Endothelial cell of umbilical vein (primary cell): ENCODE data around the gene ZNF519. TPM values are rescaled to one million over a fixed set of nuclear protein-coding genes. Genes with fewer than 3 reads are reported as not detected.

ENCODE experiments used
- BruUV-seq: library from RNA; stranded (reverse); fragments of 400-500 nt; replicated peaks from 2 replicates; lab custom pipeline; 2021; lab: Mats Ljungman, UMichigan
- CTCF ChIA-PET: fragments of 300-600, 350-600 bp; sonication (Branson Sonifier 250); formaldehyde crosslinking; loops from one replicate; lab custom pipeline; 2021; ENCODE audit warnings: antibody characterized with exemption, inconsistent platforms; lab: Charles Lee
- POLR2A ChIA-PET: fragments of 300-600, 350-600 bp; sonication (Branson Sonifier 250); formaldehyde crosslinking; loops from one replicate; lab custom pipeline; 2021; ENCODE audit warnings: antibody characterized with exemption, inconsistent platforms; lab: Charles Lee
- DNase-seq: peaks from one replicate; pipeline ENCODE4 v3.0.0-alpha.2; 2011; ENCODE audit warnings: low read depth, low spot score
- FAIRE-seq: peaks from 2 replicates; lab custom pipeline; 2011; peaks lifted over from hg19 to GRCh38; lab: Jason Lieb, UNC
- H2AFZ ChIP-seq: 2 replicates; pipeline ENCODE4 v1.6.0; 2012; ENCODE audit warnings: low read depth, low read length, control low read depth, inconsistent platforms
- H3K27ac ChIP-seq: 2 replicates; pipeline ENCODE4 v1.5.1; 2011; ENCODE audit warnings: low read depth, mild to moderate bottlenecking, control low read depth, low read length, moderate library complexity; ENCODE audit not compliant: insufficient read depth
- H3K27me3 ChIP-seq, 2 experiments: 2 replicates each; pipeline versions ENCODE4 v1.6.0 to v1.6.1; 2011; ENCODE audit warnings: low read length in 2 of 2, mixed read lengths in 1 of 2; ENCODE audit not compliant: control insufficient read depth in 2 of 2, insufficient read depth in 2 of 2
- H3K36me3 ChIP-seq, 2 experiments: 2 replicates in 1 of 2; 3 replicates in 1 of 2; pipeline ENCODE4 v1.5.1; 2011; ENCODE audit warnings: low read length in 2 of 2, mild to moderate bottlenecking in 1 of 2, moderate library complexity in 1 of 2; ENCODE audit not compliant: control insufficient read depth in 2 of 2, insufficient read depth in 2 of 2; ENCODE audit errors: extremely low read depth in 1 of 2
- H3K4me1 ChIP-seq: 3 replicates; pipeline ENCODE4 v1.5.1; 2011; ENCODE audit warnings: mild to moderate bottlenecking, low read length; ENCODE audit not compliant: control insufficient read depth, insufficient read depth; ENCODE audit errors: extremely low read depth
- H3K4me2 ChIP-seq: 2 replicates; pipeline ENCODE4 v1.6.1; 2011; ENCODE audit warnings: low read length, control low read depth, mixed read lengths; ENCODE audit not compliant: insufficient read depth
- H3K4me3 ChIP-seq, 3 experiments: fragments of 200-600 bp in 1 of 3; sonication (generic), shearing (Covaris generic) in 1 of 3; replicated peaks in 1 of 3; 2 replicates each; pipeline ENCODE4 v1.5.1; 2011 to 2016; ENCODE audit warnings: control low read depth in 3 of 3, low read length in 3 of 3, mild to moderate bottlenecking in 2 of 3, inconsistent platforms in 1 of 3, low read depth in 1 of 3, moderate library complexity in 1 of 3; ENCODE audit not compliant: insufficient read depth in 1 of 3
- H3K79me2 ChIP-seq: 2 replicates; pipeline ENCODE4 v1.6.0; 2012; ENCODE audit warnings: low read length, inconsistent platforms; ENCODE audit not compliant: control insufficient read depth, insufficient read depth
- H3K9ac ChIP-seq: replicated peaks from 2 replicates; pipeline ENCODE3; 2011; ENCODE audit warnings: low read length, control low read depth; ENCODE audit not compliant: insufficient read depth; ENCODE audit errors: extremely low read depth
- H3K9me1 ChIP-seq: replicated peaks from 3 replicates; pipeline ENCODE4 v1.6.0; 2011; ENCODE audit warnings: mild to moderate bottlenecking, low read length; ENCODE audit not compliant: control insufficient read depth, insufficient read depth; ENCODE audit errors: extremely low read depth
- H3K9me3 ChIP-seq: replicated peaks from 2 replicates; pipeline ENCODE4 v1.5.1; 2012; ENCODE audit warnings: low read length, inconsistent platforms; ENCODE audit not compliant: control insufficient read depth, insufficient read depth
- H4K20me1 ChIP-seq: replicated peaks from 2 replicates; pipeline ENCODE3; 2011; ENCODE audit warnings: mild to moderate bottlenecking, low read length; ENCODE audit not compliant: control insufficient read depth, insufficient read depth; ENCODE audit errors: extremely low read depth
- EZH2 ChIP-seq: IDR thresholded peaks from 2 replicates; pipeline ENCODE4 v1.6.1; 2012; ENCODE audit warnings: borderline replicate concordance, low read depth, mild to moderate bottlenecking, moderate library complexity, low read length, inconsistent platforms; ENCODE audit not compliant: severe bottlenecking
- FOS ChIP-seq: IDR thresholded peaks from 2 replicates; pipeline ENCODE4 v1.6.1; 2011; ENCODE audit warnings: mild to moderate bottlenecking, low read length, moderate library complexity, borderline replicate concordance; ENCODE audit not compliant: insufficient read depth
- GATA2 ChIP-seq: IDR thresholded peaks from 2 replicates; pipeline ENCODE4 v1.7.0; 2011; ENCODE audit warnings: low read depth, mild to moderate bottlenecking, moderate library complexity, mixed read lengths, low read length; ENCODE audit not compliant: insufficient read length, insufficient read depth
- JUN ChIP-seq: IDR thresholded peaks from 2 replicates; pipeline ENCODE4 v1.6.1; 2011; ENCODE audit warnings: borderline replicate concordance, low read depth; ENCODE audit not compliant: insufficient read length, insufficient read depth
- MYC ChIP-seq: IDR thresholded peaks from one replicate; pipeline ENCODE4 v1.6.1; 2011; ENCODE audit warnings: mild to moderate bottlenecking, low read depth, low read length
- POLR2A ChIP-seq: IDR thresholded peaks from 2 replicates; pipeline ENCODE4 v1.6.1; 2012; ENCODE audit warnings: low read depth, mild to moderate bottlenecking, control low read depth, low read length
- dilution Hi-C: fragments of 300-500 bp; cut with MboI; formaldehyde crosslinking; loops from one replicate; pipeline ENCODE4 v1.15.0; 2019; ENCODE audit warnings: low sequenced_read_pairs; ENCODE audit not compliant: extremely low pct_ligation_motif_present
- intact Hi-C: fragments of 100-400 bp; cut with micrococcal nuclease; formaldehyde crosslinking; loops from one replicate; pipeline ENCODE4 v1.10.0; 2022
- polyA plus RNA-seq, 4 experiments: library from polyadenylated mRNA; depleted of rRNA in 3 of 4; stranded (reverse) in 3 of 4; unstranded in 1 of 4; fragments of >200 nt; gene quantifications; 2 replicates each; pipeline versions ENCODE4 v1.2.1 to v1.2.3, GENCODE V29; 2011 to 2012; ENCODE audit warnings: missing spikeins in 1 of 4
- total RNA-seq: library from RNA; stranded (reverse); gene quantifications from 2 replicates; pipeline ENCODE4 v1.2.3, GENCODE V29; 2021
- TF ChIP-seq, protein P1 (sequence below), 2 donors: IDR thresholded peaks; 1 replicate in 1 of 2; 2 replicates in 1 of 2; pipeline ENCODE4 v1.5.1; 2011; ENCODE audit warnings: low read length in 2 of 2, mild to moderate bottlenecking in 2 of 2, moderate library complexity in 2 of 2, control low read depth in 1 of 2, inconsistent platforms in 1 of 2, low read depth in 1 of 2; ENCODE audit not compliant: insufficient read depth in 1 of 2; ENCODE audit errors: extremely low read depth in 1 of 2
- TF ChIP-seq, protein P2 (sequence below): IDR thresholded peaks from 2 replicates; pipeline ENCODE4 v1.6.1; 2011; ENCODE audit not compliant: insufficient read depth, insufficient read length

ZNF519 gene
- total and polyA plus RNA-seq, 2 donors (not counting 3 experiments of a cell fraction or from before 2014, with no cell fraction given) = 2.1 to 7.1 TPM

DNA sequence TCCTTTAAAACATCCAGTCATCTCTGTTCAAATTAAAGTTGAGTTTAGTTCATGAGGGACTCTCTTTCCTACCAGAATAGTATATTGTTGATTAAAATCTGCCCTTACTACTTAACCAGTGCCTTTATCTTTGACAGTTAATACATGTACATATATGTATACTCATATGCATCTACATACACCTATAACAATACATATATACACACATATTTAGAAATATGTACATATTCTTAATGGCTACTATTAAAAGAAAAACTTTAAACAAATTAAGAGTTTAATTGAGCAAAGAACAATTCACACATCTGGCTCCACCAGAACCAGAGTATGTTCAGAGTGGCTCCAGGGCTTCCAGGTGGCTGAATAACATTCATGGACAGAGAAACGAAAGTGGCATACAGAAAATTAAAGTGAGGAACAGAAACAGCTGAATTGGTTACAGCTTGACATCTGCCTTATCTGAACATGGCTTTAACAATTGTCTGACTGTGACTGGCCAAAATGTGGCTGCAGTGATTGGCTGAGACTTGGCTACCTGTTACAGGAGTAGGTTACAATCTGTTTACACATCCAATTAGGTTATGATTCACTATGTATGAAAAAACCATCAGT, 38.8 kb downstream of the ZNF519 start:
- no peak overlapping the region for H2AFZ ChIP-seq
- H3K9me1 ChIP-seq = no peaks in the 10 kb centered on the region
- DNase-seq (no peak), FAIRE-seq (no peak)
- H3K9me3 ChIP-seq = no peaks in the 10 kb centered on the region
- no peaks in the 10 kb centered on the region for H3K79me2 ChIP-seq
- POLR2A ChIA-PET = no interaction called here
- H4K20me1 ChIP-seq = no peaks in the 10 kb centered on the region
- H3K27me3 ChIP-seq = no peaks in the 10 kb centered on the region
- no peaks in the 10 kb centered on the region for H3K4me1 ChIP-seq
- no peaks in the 10 kb centered on the region for H3K36me3 ChIP-seq
- CTCF ChIA-PET = no interaction called here
- H3K9ac ChIP-seq = no peak overlapping the region
- BruUV-seq = no TSS peak
- intact Hi-C loops (no loop called here), dilution Hi-C loops (no loop called here)
- TF ChIP-seq FOS (no peak), JUN (no peak), POLR2A (no peak), EZH2 (no peak), MYC (no peak), GATA2 (no peak)
- TF ChIP-seq, protein P1, sequence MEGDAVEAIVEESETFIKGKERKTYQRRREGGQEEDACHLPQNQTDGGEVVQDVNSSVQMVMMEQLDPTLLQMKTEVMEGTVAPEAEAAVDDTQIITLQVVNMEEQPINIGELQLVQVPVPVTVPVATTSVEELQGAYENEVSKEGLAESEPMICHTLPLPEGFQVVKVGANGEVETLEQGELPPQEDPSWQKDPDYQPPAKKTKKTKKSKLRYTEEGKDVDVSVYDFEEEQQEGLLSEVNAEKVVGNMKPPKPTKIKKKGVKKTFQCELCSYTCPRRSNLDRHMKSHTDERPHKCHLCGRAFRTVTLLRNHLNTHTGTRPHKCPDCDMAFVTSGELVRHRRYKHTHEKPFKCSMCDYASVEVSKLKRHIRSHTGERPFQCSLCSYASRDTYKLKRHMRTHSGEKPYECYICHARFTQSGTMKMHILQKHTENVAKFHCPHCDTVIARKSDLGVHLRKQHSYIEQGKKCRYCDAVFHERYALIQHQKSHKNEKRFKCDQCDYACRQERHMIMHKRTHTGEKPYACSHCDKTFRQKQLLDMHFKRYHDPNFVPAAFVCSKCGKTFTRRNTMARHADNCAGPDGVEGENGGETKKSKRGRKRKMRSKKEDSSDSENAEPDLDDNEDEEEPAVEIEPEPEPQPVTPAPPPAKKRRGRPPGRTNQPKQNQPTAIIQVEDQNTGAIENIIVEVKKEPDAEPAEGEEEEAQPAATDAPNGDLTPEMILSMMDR (IDR thresholded peaks at IDR 0.05; ENCODE audit: extremely low read depth in 1 of 2, insufficient read depth in 1 of 2, low read depth in 1 of 2, low read length in 2 of 2) = no peak
- TF ChIP-seq, protein P2, sequence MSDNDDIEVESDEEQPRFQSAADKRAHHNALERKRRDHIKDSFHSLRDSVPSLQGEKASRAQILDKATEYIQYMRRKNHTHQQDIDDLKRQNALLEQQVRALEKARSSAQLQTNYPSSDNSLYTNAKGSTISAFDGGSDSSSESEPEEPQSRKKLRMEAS = no peak
- no peak overlapping the region for H3K4me3 ChIP-seq
- no peak overlapping the region for H3K27ac ChIP-seq
- H3K4me2 ChIP-seq = no peak overlapping the region
